ENCODE measurements around the gene MRPL3.
"Not testable (repeated sequence)": the region's sequence is repeated elsewhere in the genome, so short reads cannot be mapped to it uniquely, and the experiment has no call there.

Gene MRPL3

GRCh38 chr3:131494706-131495105, 8.1 kb downstream of the MRPL3 start:
- no peak for DNase-seq (ENCODE audit: low spot score)

GRCh38 chr3:131491775-131492174, 11.0 kb downstream of the MRPL3 start:
- no peak for DNase-seq (ENCODE audit: low spot score)

GRCh38 chr3:131491084-131491483, 11.7 kb downstream of the MRPL3 start:
- no peak for DNase-seq (ENCODE audit: low spot score)

DNA sequence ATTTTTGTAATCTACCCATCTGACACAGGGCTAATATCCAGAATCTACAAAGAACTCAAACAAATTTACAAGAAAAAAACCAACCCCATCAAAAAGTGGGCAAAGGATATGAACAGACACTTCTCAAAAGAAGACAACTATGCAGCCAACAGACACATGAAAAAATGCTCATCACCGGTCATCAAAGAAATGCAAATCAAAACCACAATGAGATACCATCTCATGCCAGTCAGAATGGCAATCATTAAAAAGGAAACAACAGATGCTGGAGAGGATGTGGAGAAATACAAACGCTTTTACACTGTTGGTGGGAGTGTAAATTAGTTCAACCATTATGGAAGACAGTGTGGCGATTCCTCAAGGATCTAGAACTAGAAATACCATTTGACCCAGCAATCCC, 16.2 kb downstream of the MRPL3 start:
- not testable (repeated sequence) for DNase-seq (ENCODE audit: low spot score)

DNA sequence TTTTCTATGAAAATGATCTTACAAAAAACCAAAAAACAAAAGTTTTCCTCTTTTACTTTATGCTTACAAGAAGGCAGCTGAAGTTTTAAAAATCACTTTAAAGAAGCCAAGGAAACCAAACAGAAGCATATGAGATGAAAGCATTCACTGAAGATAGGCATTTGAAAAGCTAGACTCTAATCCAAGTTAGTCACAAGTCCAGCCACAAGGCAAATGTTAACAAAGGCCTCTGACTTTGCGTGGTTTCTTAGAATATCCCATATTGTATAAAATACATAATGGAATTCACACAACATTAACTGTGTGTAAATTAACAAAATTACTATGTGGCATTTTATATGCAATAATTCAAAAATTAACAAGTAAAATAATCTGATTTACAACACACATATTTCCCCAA, 17.7 kb downstream of the MRPL3 start:
- DNase-seq (ENCODE audit: low spot score): no peak

DNA sequence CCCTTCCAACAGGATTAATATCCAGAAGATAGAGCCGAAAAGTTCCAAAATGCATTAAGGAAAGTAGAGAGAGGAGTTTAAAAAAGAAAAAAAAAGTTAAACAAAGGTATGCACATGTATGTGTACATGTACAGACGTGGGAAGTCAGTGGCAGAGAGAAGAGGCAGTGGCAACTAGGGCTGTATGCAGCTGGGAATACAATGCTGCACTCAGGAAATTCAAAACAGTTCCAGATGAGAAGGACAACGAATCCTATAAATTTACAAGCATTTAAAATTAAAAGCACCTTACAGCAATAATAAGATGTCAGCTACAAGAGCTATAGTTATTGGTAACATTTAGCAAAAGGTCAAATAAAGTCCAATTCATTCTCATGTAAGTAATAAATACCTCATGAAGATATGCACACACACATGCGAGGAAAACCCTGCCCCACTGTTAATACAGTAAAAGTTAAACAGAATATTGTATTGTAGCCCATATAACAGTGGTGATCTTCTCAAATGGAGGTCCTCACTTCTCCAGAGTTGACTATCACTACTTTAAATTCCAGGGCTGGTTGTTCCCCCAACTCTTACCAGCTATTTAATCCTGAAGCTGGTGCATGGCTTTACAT, 18.2 kb downstream of the MRPL3 start:
- DNase-seq (ENCODE audit: low spot score): no peak

DNA sequence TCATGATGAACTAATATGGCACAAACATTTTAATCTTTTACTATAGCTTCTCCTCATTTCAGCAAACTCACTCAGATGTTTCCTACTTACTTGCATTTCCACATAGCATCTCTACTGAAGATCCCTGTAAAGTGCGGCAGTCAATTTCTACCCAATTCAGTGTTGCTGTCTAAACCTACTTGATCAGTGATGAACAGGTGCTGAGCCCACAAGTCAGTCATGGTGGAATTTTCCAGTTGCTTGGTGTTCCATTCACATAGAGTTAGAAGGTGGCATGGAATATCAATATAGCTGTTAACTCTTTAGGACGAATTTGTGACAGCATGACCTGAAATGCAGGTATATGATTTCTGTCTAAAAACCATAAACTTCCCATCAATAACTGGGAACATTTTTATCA, 22.7 kb downstream of the MRPL3 start:
- DNase-seq (ENCODE audit: low spot score): no peak

GRCh38 chr3:131477813-131478212, 25.0 kb downstream of the MRPL3 start:
- no peak for DNase-seq (ENCODE audit: low spot score)

DNA sequence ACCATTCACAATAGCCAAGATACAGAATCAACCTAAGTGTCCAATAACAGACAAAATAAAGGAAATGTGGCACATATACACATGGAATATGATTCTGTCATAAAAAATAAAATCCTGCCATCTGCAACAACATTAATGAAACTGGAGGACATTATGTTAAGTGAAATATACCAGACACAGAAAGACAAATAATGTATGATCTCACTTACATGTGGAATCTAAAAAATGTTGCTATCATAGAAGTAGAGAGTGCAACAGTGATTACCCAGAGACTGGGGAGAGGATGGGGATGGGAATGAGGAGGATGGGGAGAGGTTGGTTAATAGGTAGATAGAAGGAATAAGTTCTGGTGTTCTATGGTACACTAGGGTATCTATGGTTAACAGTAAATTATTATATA, 28.7 kb downstream of the MRPL3 start:
- no peak for DNase-seq (ENCODE audit: low spot score)

GRCh38 chr3:131470377-131470776, 32.4 kb downstream of the MRPL3 start:
- DNase-seq (ENCODE audit: low spot score): no peak

- DNase-seq (ENCODE audit: low spot score): no peak
Observed at GRCh38 chr3:131458653-131459052, 44.1 kb downstream of the MRPL3 start.

DNA sequence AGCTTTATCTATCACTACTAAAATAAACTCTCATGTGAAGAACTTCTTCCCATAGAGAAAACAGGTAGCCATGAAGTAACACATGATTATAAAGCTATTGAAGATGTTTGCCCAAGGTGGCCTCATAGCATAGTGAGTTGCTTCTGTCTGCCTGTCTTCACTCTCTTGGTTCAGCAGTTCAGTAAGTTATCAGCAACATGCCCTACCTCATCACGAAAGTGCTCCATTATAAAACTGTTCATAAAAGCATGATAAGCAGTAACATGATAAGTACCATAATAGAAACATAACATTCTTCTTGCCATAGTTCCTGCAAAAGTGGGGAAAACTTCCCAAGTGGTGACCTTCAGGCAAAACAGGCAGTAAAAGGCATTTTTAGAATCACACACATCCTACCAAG, 45.6 kb downstream of the MRPL3 start:
- DNase-seq (ENCODE audit: low spot score): no peak

GRCh38 chr3:131454501-131454900, 48.3 kb downstream of the MRPL3 start:
- no peak for DNase-seq (ENCODE audit: low spot score)

- no peak for DNase-seq (ENCODE audit: low spot score)
Observed at GRCh38 chr3:131453533-131453932, 49.2 kb downstream of the MRPL3 start.

DNA sequence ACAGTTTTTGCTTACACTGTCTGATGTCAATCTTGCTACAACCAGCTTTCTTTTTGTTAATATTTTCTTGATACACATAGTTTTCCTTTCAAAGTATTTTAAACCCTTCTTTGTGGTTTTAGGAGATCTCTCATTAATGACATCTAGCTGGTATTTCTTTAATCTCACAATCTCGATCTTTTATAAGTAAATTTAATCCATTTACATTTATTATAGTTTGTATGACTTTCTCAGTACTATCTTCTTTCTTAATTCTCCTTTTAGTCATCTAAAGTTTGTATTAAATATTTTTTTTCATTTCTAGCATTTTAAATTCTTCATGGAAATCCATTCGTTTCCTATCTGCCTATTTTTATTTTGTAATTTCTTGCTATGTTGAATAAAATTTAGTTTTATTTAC, 55.4 kb downstream of the MRPL3 start:
- no peak for DNase-seq (ENCODE audit: low spot score)

DNA sequence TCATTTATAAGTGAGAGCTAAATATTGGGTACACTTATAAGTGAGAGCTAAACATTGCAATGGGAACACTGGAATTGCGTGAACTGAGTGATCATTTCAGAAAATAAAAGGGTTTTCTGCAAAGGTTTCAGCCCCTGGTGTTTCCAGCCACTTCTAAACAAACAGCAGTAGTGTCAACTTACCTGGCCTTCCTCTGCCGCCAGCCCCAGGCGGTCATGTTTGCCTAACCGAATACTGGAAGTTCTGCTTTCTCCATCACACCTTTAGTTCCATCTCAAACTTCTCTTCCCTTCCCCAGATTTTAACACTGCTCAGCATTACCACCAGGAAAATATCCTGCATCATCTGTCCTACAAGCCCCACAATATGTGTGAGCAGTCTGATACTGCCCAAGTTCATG, 58.6 kb downstream of the MRPL3 start:
- DNase-seq (ENCODE audit: low spot score): no peak

DNA sequence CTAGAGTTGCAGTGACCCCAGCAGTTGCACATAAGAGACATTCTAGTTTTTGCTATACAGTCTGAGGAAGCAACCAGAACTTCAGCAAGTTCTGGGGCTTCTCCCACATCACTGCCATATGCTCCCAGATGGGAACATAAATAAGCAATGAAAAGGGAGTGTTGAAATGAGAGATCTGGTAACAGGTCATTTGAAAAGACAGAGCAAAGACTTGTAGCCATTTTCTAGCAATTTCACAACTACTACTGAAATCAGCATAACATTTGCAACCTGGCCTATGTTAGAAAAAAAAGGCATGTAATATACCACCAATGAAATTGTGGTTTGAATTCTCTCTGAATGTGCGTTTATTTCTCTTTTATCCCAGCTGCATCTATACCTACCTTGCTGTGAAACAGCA, 63.7 kb downstream of the MRPL3 start:
- no peak for DNase-seq (ENCODE audit: low spot score)

DNA sequence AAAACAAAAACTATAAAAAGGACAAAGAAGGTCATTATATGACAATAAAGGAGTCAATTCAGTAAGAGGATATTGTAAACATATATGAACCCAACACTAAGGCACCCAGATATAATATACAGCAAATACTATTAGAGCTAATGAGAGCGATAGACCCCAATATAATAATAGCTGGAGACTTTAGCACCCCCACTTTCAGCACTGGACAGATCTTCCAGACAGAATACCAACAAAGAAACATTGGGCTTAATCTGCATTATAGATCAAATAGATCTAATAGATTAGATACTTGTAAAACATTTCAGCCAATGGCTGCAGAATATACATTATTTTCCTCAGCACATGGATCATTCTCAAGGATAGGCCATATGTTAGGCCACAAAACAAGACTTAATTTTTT, 67.8 kb downstream of the MRPL3 start:
- DNase-seq (ENCODE audit: low spot score): no peak

- DNase-seq (ENCODE audit: low spot score): no peak
Observed at GRCh38 chr3:131432441-131432840, 70.3 kb downstream of the MRPL3 start.

DNA sequence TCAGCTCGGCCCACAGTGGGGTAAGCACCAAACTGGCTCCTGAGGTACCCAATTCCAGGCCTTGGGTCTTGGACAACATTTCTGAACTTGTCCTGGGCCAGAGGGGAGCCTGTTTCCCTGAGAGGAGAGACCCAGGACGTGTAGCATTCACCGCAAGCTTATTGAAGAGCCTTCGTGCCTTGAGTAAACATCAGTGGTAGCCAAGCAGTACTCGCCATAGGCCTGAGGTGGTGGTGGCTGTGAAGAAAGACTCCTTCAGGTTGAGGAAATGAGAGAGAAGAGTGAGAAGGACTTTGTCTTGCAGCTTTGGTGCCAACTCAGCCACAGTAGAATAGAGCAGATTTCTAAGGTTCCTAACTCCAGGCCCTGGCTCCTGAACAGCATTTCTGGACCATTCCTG, 71.0 kb downstream of the MRPL3 start:
- DNase-seq (ENCODE audit: low spot score): no peak

- DNase-seq (ENCODE audit: low spot score): no peak
Observed at GRCh38 chr3:131427226-131427625, 75.5 kb downstream of the MRPL3 start.

DNA sequence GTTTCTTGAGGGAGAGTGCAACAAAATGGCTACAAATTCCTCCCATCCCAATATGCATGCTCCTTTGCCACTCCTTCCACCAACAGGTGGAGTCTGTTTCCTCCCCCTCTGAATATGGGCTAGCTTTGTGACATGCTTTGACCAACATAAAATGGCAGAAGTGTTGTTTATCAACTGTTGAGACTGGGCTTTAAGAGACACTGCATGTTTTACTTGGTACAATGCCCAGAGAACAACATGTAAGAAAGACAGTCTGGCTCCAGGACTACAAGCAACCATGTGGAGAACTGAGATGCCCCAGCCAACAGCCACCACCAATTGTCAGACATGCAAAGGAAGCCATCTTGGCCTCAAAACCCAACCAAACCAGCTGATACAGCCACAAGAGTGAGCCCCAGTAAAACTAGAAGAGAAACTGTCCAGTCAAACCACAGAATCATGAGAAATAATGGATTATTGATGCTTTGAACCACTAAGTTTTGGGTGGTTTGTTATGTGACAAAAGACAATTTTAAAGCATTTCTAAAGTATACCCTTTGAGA, 80.7 kb downstream of the MRPL3 start:
- no peak for DNase-seq (ENCODE audit: low spot score)

DNA sequence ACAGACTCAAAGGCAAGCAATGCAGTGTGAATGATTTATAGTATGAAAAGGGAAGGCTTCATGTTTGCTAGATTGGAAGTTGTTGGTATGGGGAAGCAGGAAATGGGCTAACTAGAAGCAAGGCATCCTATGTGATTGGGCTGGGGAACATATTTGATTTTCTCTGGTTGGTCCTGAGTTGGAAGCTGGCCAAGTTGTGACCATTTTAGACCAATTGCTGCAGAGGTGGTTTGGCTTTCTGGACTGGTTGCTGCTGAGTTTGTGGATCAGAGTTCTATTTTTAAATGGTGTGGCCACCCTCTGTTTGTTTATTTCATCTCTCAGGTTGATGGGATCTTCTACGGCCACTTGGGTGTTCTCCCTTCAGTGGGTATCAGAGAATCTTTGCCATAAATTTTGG, 81.5 kb downstream of the MRPL3 start:
- DNase-seq (ENCODE audit: low spot score): no peak

DNA sequence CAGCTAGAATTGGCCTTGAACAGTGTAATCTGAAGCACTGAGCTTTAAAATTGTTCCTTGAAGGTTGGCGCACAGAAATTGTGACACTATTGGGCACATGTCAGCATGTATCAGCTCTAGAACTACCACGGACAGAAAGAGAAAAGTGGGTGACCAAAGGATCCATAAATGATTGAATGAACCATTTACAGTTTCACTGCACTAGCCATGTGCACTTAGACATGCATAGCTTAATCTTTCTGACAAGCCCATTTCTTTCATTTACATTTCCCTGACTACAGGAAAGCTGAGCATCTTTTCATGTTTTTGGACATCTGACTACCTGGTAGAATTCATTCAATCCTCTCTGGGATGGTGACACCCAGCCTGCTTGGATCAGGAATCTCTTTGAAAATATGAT, 85.0 kb downstream of the MRPL3 start:
- no peak for DNase-seq (ENCODE audit: low spot score)

Data from CD4-positive, alpha-beta T cell treated with Interleukin-6 at 100 ng/mL for 8 hours (primary cell).